ENCODE measurements around the gene SASH1. TPM values are rescaled to one million over a fixed set of nuclear protein-coding genes. Genes with fewer than 3 reads are reported as not detected.

Gene SASH1
- total and polyA plus RNA-seq, 9 of the 15 experiments (the other 6 are each of a cell fraction or from before 2014, with no cell fraction given), result 0.35 to 3.5 (median 1.6) TPM

- TF ChIP-seq GTF3C2 (IDR thresholded peaks at IDR 0.05; ENCODE audit: borderline replicate concordance, extremely low read depth, insufficient read length) (no peak), KDM4B (IDR thresholded peaks at IDR 0.05; ENCODE audit: borderline replicate concordance in 2 of 2, low read depth in 1 of 2) (no peak), SLC30A9 (CRISPR knock-in tag; IDR thresholded peaks at IDR 0.05) (no peak), CBFA2T2 (conservative IDR thresholded peaks at IDR 0.05) (no peak)
These were observed 45.9 kb upstream of the SASH1 start (continued) for GRCh38 chr6:148296771-148297170.

- in situ Hi-C loops (cut with MboI) (no loop called here), intact Hi-C loops (cut with micrococcal nuclease) (no loop called here)
- no peak for TF ChIP-seq TCFL5 (CRISPR knock-in tag; conservative IDR thresholded peaks at IDR 0.05)
- TF ChIP-seq ZNF512 (tag; IDR thresholded peaks at IDR 0.05), result peak; percentile 81
- Histone ChIP-seq H3K79me2 (ENCODE audit: control insufficient read depth, insufficient read depth, low read length) (no peaks in the 10 kb centered on the region), H3K9me1 (ENCODE audit: control insufficient read depth, insufficient read depth, low read length) (no peaks in the 10 kb centered on the region), H4K20me1 (replicated peaks; ENCODE audit: control insufficient read depth, insufficient read depth, low read length) (no peaks in the 10 kb centered on the region), H3K9ac (ENCODE audit: insufficient read depth in 1 of 2, low read depth in 2 of 2, low read length in 2 of 2) (no peak overlapping the region), H3K27me3 (ENCODE audit: control insufficient read depth in 2 of 2, insufficient read depth in 2 of 2, low read length in 2 of 2) (peaks cover 17 to 21% of the 10 kb centered on the region in 2 experiments; a peak in 3 of 5 replicates), H3K4me1 (replicated peaks in 1 of 2; ENCODE audit: control insufficient read depth in 2 of 2, insufficient read depth in 2 of 2, low read length in 2 of 2) (no peaks in the 10 kb centered on the region), H3K4me2 (ENCODE audit: insufficient read depth, low read length) (no peak overlapping the region), H3K36me3 (ENCODE audit: control insufficient read depth, insufficient read depth, low read length) (no peaks in the 10 kb centered on the region), H3K9me3 (replicated peaks; ENCODE audit: control insufficient read depth, insufficient read depth, low read depth, low read length) (no peaks in the 10 kb centered on the region), H3K27ac (ENCODE audit: extremely low read depth, low read depth, low read length) (no peak overlapping the region), H3K4me3 (no peak overlapping the region), H2AFZ (ENCODE audit: low read depth, low read length) (no peak overlapping the region)
- FAIRE-seq, result no peak
- ChIA-PET POLR2A (no interaction called here), CTCF (ENCODE audit: low intra/inter-chr PET ratio) (no interaction called here)
- DNase-seq (ENCODE audit: extremely low read depth in 1 of 4, low spot score in 3 of 4), result no peak
- BruUV-seq (replicated peaks), result no TSS peak
- ATAC-seq, result no peak
These were observed 44.0 kb upstream of the SASH1 start for GRCh38 chr6:148298683-148299082.
